Activated CD4-positive, alpha-beta T cell treated with anti-CD3 and anti-CD28 coated beads for 48 hours (primary cell): ENCODE results near the gene TRIM26.
"Not testable (repeated sequence)": the region's sequence is repeated elsewhere in the genome, so short reads cannot be mapped to it uniquely, and the experiment has no call there.

Experiments used
- DNase-seq: peaks from one replicate; pipeline ENCODE4 v3.0.0-alpha.2; 2020

The TRIM26 gene

GRCh38 chr6:30152910-30153610, 60.1 kb downstream of the TRIM26 start:
- DNase-seq: no peak

- DNase-seq: no peak
These were observed 61.1 kb downstream of the TRIM26 start for GRCh38 chr6:30152016-30152673.

GRCh38 chr6:30151580-30151979, 61.6 kb downstream of the TRIM26 start:
- no peak for DNase-seq

GRCh38 chr6:30150671-30151395, 62.4 kb downstream of the TRIM26 start:
- no peak for DNase-seq

GRCh38 chr6:30149858-30150550, 63.2 kb downstream of the TRIM26 start:
- no peak for DNase-seq

GRCh38 chr6:30149234-30149633, 64.0 kb downstream of the TRIM26 start:
- DNase-seq: no peak

GRCh38 chr6:30147096-30147495, 66.1 kb downstream of the TRIM26 start:
- DNase-seq: no peak

- no peak for DNase-seq
These were observed 67.4 kb downstream of the TRIM26 start for GRCh38 chr6:30145818-30146217.

- no peak for DNase-seq
These were observed 68.4 kb downstream of the TRIM26 start for GRCh38 chr6:30144811-30145210.

- no peak for DNase-seq
These were observed 69.4 kb downstream of the TRIM26 start for GRCh38 chr6:30143780-30144179.

- no peak for DNase-seq
These were observed 70.5 kb downstream of the TRIM26 start for GRCh38 chr6:30142665-30143064.

GRCh38 chr6:30140240-30140639, 73.0 kb downstream of the TRIM26 start:
- DNase-seq: not testable (repeated sequence)

GRCh38 chr6:30136570-30137286, 76.5 kb downstream of the TRIM26 start:
- DNase-seq: peak; percentile 20

- no peak for DNase-seq
These were observed 77.4 kb downstream of the TRIM26 start, which contains the start of gene TRIM40 for GRCh38 chr6:30135757-30136156. Gene TRIM40, plus strand, starts transcription at chr6:30136140. Its CDS starts 897 bp downstream, at chr6:30137037.

- DNase-seq: no peak
These were observed 78.1 kb downstream of the TRIM26 start for GRCh38 chr6:30135147-30135546.
